Tongue (tissue), 2 donors: ENCODE data around the gene SYT13. TPM values are rescaled to one million over a fixed set of nuclear protein-coding genes. Genes with fewer than 3 reads are reported as not detected.

Source experiments
- DNase-seq: peaks from one replicate; pipeline ENCODE4 v3.0.0-alpha.2; 2015
- total RNA-seq: library from RNA; depleted of rRNA; stranded (reverse); fragments of >200 nt; gene quantifications from one replicate; pipeline ENCODE4 v1.2.3, GENCODE V29; 2014

SYT13 gene
- total RNA-seq, 1 donor from 2014 or later, result 1.5 TPM

DNA sequence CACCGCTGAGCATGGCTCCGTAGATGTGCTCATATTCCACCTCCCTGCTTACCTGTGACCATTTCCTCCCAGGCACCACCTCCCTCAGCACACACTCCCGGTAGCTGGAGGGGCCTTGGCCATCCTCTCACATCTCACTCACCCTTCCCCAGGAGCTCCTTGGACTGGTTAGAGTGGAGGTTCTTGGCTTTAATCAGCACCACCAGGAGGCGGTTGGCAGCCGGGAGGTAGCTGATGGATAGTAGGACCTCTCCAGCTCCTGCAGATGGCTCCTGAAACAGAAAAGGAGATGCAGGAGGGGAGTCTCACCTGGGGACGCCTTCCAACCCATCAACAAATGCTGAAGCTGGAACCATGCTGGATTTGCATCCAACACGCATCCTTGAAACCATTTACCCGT lies 39.9 kb downstream of the SYT13 start:
- DNase-seq, result no peak

DNA sequence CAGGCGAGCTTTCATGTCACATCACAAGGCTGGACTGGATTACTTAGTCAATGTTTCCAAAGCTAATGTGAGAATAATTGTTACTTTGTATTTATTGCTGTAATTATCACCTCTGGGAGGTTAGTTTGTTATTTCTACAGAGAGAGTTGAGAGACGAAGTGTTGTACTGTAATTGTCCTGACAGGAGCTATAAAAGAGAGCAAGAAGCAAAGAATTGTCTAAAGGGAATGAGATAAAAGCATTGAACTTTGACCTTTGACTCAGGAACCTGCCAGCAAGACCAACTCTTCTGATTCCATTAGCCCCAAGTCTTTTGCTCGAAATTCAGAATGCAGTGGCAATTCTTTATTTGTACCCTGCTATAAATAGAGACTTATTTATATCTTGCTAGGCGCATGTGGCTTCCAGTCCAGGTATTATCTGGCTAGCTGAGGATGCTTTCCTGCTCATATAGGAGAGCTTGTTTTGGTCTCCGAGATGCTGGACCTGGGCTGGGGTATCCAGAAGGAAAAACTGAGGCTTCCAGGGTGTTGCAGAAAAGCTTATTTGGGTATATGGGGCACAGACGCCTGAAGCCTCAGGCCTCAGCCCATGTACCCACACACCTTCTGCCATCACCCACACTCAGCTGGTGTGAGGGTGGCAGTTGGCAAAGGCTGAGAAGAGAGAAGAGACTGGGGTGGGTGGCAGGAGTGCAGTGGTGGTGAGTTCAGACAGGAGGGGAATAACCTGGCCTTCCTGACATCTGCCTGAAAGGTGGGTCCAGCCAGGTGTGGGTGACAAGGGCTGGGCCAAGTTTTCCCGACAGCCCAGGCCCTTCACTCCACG lies 40.7 kb downstream of the SYT13 start:
- DNase-seq, result no peak

- DNase-seq, result no peak
Observed at GRCh38 chr11:45243967-45244366, 42.2 kb downstream of the SYT13 start.

DNA sequence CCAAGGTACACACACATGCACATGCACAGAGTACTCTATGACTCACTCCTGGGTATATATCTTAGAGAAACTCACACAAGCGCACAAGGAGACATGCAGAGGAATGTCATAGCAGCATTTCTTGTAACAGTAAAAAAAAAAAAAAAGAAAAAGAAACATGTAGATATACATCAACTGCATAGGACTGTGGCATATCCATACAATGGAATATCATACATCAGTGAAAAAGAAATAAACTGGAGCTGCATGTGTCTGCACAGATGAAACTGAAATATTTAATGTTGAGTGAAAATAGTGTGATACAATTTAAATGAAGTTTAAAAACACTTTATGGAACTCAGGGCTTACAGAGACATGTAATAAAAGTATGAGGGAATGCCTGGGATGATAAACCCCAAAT lies 46.4 kb downstream of the SYT13 start:
- no peak for DNase-seq

GRCh38 chr11:45238724-45239123 lies 47.4 kb downstream of the SYT13 start:
- DNase-seq, result peak; percentile 50

DNA sequence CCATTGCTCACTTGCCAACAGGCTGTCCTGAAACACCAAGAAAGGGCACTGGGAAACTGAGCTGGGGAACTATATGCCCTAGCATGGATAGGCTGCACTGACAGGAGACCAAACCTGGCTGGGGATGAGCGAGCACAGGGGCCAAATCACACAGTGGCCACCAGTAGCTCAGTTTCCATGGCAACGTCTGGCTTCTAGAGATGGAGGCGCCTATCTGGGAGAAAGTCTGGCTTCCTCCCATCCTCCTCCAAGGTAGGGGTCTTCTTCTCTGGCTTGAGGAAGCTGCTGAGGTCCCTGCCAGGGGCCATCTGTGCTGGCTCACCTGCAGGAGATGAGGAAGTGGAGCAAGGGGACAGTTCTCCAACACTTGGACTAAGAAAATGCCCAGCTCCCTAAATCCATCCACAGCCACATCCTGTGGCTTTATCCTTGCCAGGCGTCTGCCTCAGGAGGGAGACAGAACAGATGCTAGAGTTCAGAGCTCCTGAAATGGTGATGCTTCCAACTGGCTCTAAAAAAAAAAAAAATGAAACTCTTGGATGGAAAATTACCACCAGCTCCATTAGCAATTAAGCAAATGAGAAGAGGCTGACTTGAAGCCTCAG lies 48.3 kb downstream of the SYT13 start:
- DNase-seq, result peak; percentile 50

DNA sequence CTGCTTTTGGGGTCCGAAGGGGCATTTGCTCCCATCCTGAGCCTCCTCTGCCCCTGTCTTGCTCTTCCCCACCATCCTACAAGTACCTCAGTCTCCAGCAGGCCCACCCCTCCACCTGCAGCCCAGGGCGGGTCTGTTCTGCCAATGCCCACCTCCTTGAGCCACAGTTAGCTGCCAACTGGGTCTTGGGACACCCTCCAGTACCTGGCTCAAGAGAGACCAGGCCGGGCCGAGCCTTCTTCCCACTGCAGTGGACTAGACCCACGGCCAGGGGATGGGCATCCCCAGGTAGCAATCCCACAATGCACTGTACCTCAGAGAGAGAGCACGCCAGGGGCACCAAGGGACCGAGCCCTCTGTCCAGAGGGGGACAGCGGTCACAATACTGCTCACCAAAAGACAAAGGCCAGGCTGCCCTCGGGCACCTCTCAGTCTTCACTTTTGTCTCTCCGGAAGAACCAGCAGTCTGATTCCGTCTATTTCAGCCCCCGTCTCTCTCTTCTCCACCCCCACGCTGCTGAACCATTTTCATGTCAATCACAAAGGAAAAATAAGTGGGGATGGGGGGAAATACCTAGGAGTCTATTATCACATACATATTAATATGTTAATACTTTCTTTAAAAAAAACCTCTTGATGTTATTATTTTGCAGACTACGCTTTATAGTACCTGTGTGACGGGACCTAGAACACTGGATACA lies 51.7 kb downstream of the SYT13 start:
- no peak for DNase-seq

- DNase-seq, result no peak
Observed at GRCh38 chr11:45233804-45234170, 52.4 kb downstream of the SYT13 start.

- DNase-seq, result peak; percentile 74
Observed at GRCh38 chr11:45233121-45233803, 52.9 kb downstream of the SYT13 start.

- DNase-seq, result no peak
Observed at GRCh38 chr11:45232341-45233080, 53.6 kb downstream of the SYT13 start.

GRCh38 chr11:45229401-45230020 lies 56.6 kb downstream of the SYT13 start:
- no peak for DNase-seq

DNA sequence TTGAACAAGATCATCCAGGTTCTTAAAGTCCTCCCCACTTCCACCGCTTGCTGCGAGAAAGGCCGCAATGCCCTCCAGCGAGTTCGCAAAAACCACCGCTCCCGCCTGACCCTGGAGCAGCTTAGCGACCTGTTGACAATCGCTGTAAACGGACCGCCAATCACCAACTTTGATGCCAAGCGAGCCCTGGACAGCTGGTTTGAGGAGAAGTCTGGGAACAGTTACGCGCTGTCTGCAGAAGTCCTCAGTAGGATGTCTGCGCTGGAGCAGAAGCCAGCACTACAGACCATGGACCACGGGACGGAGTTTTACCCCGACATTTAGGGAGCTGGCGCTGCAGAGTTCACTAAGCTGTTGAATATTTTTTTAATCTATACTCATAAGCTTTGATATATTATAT lies 58.3 kb downstream of the SYT13 start:
- DNase-seq, result no peak

GRCh38 chr11:45226901-45227300 lies 59.2 kb downstream of the SYT13 start:
- no peak for DNase-seq

GRCh38 chr11:45225961-45226871 lies 59.9 kb downstream of the SYT13 start:
- DNase-seq, result no peak

- DNase-seq, result no peak
Observed at GRCh38 chr11:45225277-45225676, 60.9 kb downstream of the SYT13 start.

DNA sequence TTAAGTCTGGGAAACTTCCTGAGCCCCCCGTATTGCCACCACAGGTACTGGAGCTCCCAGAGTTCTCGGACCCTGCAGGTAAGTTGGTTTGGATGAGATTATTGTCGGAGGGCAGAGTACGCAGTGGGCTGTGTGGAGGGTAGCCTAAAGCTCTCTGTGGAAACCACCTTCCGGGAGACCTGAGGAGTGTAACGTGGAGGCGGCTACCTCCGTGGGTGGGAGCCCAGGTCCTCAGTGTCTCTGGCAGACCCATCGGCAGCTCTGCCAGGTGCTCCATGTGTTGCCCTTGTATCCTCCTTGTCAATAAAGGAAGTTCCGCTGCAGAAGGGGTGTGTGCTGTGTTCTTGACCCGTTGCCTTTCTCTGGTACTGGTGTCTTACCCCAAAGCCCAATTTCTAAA lies 61.4 kb downstream of the SYT13 start:
- DNase-seq, result no peak

GRCh38 chr11:45223496-45223895 lies 62.6 kb downstream of the SYT13 start:
- no peak for DNase-seq

DNA sequence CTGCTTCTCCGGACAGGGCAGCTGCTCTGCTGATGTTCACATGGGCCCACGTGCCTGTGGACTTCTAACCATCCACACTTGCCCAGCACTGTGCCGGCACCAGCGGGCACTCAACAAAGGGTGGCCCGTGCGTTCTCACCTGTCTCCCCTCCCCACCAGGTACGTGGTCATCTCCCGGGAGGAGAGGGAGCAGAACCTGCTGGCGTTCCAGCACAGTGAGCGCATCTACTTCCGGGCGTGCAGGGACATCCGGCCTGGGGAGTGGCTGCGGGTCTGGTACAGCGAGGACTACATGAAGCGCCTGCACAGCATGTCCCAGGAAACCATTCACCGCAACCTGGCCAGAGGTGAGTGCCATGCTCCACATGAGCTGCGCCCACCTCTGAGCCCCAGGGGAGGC lies 66.7 kb downstream of the SYT13 start:
- DNase-seq, result no peak

DNA sequence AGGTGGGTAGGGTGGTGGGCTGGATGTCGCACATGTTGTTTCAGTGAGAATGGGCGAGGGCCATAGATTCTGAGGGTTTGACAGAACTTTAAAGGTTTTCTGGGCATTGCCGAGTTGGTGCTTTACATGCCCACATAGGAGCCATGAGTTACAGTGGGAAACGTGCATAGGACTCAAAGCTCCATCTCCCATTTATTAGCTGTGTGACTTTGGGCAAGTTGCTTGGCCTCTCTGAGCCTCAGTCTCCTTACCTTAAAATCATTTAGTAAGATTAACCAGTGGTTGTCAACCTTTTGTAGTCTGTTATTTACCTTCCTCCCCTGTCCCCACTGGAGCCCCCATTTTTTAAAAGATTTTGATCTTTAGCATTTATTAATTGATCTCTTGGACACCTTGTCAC lies 67.4 kb downstream of the SYT13 start:
- DNase-seq, result no peak

DNA sequence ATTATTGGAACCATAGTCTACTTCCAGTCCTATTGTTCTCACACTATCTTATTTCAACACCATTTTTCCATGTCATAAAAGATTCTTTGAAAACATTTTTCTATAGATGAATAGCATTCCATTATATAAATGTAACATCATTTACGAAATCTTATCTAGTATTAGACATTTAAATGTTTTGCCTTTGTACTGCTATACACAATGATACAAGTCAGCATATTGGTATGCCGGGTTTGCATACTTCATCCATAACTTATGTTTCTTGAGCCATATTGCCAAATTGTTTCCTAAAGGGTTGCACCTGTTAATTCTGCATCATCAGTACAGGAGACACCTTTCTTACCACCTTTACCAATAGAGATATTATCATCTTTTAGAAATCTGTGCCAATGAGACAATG lies 68.2 kb downstream of the SYT13 start:
- DNase-seq, result no peak

DNA sequence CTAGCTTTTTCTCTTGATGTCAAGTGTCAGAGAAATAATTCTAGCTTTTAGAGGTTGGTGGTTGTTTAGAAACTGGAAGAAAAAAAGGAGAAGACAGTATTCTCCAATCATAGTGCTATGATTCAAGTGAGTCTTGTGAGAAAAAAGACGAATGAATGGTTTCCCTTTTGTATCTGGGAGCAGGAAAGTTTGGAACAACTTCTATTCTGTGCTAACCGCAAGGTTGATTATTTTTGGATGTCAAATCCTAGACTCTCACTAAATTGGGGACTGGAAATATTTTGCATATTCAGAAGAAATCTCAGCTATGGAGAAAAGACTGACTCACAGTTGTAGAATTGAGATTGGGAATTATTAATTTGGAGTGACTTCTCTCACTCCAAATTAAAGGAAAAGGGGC lies 69.2 kb downstream of the SYT13 start:
- no peak for DNase-seq
